GM11168 (cell line): ENCODE results near the gene SHMT2.

ENCODE experiments used
- in situ Hi-C: fragments of 300-500 bp; cut with MboI; formaldehyde crosslinking; loops from one replicate; pipeline ENCODE4 v1.12.0; 2022; ENCODE audit warnings: low sequenced_read_pairs; ENCODE audit not compliant: unreplicated experiment

The SHMT2 gene

DNA sequence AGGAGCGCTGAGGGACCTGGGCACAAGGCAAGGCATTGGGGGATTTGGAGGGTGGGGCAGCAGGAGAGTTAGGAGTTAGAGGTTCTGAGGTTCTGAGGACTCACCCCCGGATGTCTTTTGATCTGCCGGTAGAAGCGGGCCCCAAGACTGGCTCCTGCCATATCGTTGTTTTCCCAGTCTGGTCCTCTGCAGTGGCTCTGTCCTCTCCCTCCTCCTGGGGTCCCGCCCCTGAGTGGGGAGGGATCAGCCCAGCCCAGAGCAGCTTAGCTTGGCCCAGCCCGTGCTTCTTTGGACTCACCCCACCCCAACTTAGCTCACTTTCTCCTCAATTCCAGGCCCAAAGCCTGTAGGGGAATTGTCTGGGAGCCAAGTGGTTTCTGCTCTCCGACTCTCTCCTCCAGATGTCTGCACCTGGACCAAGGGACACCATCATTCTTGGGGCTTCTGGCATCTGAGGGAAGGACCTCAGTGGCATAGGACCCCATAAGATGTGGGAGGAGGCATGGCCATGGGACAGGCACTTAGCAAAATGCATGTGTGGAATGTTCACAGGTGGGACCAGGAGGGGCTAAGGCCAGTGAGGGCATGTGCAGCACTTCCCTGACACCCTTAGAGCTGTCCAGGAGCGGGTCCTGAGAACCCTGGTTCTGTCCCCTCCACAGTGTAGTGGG is 7.5 kb downstream of the SHMT2 start:
- in situ Hi-C loops, result no loop called here

DNA sequence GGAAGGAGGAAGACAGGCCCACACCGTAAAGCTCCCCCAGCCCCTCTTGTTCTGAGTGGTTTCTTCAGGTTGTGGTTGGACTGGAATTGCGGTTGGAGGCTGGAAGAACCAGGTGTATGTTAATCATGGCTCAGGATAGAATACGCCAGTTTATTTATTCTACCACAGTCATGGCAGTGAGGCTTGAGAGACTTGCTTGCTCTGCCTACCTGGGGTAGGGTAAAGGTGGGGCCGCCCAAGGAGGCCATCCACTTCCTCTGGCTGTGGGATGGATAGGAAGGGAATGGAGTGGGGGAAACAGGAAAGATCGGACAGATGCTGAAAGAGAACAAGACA is 8.1 kb downstream of the SHMT2 start:
- in situ Hi-C loops, result no loop called here

DNA sequence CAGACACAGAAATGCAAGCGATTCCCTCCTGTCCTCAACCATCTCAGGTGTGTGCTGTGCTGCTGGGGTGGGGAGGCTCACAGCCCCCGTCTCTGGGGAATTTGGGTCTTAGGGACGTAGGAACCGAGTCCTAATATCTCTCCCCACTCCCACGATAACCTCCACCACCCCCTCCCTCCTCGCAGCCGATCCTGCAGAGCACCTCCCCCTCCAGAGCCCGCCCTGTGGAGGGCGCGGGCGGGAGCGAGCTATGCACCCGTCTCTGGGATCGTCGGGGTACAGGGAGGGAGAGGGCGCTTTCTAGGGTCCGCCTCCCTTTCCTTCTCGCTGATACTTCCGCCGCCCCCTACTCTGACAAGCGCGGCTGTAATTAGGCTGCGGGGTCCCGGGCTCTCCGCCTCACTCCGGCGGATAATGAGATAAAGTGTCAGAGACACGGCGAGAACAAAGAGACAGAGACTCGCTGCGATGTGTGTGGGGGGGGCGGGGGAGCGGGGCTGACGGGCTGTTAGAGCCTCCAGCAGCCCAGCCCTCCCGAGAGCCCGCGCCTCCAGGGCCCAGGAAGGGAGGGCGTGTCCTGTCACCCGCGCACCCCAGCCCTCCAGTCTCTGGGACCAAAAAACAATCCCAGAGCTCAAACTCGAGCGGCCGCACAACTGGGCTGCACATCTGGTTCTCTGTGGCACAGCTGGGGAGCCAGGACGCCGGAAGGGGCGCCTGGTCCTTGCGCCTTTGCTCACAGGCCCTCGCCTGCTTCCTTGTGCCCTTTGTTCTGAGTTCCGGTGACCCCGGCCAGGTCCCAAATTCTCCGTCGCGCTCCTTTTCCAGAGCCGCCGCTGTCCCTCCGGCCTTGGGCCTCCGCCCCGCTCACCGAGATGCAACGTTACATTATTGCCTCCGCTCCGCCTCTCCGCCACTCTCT is 8.7 kb downstream of the SHMT2 start:
- in situ Hi-C loops, result no loop called here

DNA sequence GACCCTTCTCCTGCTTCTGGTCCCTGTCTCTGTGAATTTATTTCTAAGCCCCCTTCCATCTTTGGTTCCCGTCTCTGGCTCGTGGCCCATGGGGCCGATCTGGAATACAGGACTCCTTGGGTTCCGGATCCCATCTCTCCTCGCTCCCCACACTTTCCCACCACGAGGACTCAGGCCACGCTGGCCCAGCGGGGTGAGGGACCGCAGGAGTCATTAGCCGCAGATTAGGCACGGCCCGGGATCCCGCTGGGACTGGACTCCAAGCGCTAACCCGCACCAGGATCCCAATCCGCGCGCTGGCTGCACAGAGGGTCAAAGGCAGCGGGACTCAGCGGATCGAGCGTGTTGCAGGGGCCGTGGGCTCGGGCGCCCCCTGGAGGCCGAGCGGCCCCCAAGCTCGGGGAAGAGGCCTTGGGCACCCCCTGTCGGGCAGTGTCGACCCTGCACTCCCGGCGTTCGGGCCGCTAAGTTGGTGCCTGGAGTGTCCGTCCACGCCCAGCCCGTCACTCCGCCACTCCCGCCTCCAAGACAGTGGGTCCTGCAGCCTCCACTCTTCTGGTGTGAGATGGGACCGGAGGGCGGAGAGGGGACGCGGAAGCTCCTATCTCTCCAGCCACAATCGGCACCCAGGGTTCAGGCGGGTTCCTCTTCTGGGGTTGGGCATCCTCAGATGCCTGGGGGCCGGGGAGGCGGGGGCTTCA is 9.5 kb downstream of the SHMT2 start:
- in situ Hi-C loops, result no loop called here

DNA sequence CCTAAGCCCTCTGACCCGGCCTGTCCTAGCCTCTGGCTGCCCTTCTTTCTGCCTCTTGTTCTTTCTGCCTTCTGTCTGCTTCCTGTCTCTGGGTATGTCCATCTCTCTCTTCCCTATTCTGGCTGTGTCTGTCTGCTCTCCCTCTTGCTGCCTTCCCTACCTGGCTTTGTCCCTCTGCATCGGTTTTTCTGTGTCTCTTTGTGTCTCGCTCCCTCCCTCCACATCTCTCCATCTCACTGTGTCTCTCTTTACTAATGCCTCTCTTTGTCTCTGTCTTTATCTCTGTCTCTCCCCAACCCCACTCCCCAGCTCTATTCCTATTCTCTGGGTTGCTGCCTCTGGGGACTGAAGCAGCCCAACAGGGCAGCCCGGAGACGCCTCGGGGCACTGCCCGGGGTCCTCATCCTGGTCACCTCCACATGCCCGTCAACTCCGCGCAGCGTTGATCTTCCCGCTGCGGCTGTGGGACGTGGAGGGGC is 10.1 kb downstream of the SHMT2 start:
- in situ Hi-C loops, result no loop called here

DNA sequence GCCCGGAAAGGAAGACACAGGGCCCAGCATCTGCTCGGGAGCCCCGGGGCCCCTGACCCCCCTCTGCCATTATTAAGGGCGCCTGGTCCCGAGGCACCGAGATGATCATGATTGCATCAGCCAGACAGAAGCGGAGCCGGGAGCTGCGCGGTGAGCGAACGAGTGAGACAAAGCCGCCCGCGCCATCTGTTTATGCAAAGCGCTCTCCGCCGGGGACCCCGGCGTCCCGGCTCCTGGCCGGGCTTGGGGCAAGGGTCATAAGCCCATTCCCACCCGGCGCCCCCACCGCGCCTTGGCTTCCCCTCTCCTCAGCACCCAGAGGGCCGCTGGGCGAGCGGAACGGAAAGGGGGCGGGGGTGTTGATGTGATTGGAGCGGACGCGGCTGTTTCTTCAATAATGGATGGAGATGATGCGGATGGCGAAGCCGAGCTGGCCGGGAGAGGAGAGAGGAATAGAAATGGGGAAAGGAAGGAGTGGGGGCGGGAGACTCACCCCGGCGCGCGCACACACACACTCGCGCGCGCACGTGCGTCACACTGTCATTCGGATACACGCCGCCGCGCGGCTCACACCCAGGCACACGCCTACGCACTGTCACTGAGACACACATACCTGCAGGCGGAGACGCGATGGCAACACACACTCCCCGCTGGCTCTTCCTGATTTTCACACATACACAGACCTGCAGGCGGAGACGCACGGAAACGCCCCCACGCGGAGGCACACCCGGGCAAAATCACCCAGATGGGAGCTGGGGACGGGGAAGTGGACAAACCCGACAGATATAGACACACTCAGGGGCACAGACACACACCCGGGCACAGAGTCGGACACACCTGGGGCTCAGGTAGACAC is 10.8 kb downstream of the SHMT2 start:
- in situ Hi-C loops, result no loop called here

DNA sequence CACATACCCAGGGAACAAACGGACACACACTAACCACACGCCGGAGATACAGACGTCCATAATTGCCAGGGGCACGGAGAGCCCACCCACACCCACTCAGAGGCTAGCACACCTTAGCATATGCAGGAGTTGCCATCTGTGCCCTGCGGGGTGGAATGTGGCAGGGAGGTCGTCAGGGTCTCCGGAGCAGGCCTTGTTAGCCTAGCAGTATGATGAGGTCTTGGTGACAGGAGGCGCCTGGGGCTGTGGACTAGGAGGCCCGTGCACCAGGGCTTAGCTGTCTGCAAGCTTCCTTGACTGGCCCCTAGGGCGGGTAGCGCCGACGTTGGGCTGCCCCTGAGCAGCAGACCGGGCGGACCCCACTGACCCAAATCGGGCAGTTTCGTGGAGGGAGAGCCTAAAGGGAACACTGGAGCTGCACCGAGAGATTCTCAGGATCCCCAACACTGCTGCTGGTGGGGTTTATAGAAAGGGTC is 11.5 kb downstream of the SHMT2 start:
- in situ Hi-C loops, result no loop called here

DNA sequence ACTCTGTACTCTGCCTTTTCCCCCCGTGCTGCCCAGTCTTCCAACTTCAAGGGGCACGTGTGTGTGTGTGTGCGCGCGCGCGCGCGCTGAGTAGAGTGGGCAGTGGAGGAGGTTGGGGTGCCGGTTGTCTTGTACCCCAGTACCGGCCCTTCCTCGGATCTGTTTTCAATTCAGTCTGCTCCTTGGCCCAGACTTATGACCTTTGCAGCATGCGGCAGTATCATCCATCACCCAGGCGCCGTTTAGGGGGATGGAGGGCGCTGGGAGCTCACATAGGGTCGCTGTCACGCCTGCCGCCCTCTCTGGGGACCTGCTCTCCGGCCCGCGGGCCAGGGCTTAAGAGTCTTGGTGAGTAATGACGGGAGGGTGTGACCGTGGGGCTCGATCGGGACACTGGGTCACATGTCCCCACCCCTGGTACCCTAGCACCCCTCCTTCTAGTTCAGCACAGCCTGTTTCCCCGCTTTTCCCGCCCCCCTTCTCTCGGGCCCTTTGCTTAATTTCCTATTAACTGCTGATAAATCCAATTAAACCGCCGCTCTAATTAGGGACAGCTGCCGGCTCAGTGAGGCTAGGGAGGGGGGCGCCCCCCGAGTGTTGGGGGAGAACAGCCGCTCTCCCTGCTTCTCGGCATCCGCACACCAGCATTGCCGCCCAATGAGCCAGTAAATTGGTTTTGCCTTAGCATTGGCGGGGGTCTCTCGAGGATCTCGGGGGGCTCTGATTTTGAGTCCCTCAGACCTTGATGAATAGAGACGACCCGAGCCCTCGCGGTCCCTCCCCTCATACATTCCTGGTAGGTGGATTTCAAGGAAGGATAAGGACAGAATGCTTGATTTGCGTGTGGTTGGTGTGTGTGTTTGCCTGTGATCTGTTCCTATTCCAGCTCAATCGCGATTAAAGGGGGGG is 12.1 kb downstream of the SHMT2 start:
- in situ Hi-C loops, result no loop called here

DNA sequence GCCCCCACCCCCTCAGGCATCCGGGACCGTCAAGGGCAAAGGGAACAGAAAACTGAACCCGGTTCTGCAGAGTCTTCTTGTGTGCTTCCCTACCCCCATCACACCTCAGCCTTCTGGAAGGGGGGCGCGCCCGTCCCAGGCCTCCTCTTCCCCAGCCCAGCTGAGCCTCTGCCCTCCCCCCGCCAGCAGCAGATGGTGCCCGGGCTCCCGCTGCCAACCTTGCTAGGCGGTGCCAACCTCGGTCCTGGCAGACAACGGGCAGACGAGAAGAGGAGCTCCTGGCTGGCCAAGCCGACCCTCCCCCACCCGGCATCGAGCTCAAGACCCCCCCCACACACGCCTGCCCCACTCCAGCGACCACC is 12.8 kb downstream of the SHMT2 start:
- in situ Hi-C loops, result no loop called here

DNA sequence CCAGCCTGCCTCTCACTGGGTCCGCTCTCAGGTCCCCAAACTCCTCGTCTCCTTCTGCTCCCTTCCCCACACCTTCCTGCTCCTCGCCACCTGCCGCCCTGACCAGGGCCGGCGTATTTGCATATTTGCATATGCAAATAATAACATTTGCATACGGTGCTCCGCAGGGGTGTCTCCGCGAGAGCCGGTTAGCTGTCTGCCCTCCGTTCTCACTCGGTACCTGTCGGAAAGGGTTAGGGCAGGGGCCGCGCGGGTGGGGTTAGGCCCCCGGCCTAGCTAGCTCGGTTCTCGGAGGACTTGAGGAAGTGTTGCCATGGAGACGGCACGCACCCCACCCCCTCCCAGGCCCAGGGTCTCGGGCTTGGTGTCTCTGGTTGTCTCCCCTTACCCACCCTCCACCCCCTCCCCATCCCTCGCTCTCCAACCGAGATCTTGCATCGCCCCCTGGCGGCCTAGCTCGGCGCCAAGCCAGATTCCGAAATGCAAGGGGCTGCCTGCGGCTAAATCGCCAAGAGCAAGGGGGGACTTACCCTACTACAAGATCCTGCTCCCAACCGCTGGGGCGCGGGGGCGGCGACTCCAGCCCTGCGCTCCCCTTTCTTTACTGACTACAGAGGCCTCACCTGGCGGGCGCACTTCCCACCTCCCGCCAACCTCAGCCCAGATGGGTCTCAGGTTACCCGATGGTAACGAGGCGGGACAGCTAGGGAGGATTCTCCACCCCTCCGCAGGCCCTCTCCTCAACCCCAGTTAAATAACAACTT is 13.4 kb downstream of the SHMT2 start:
- in situ Hi-C loops, result no loop called here

DNA sequence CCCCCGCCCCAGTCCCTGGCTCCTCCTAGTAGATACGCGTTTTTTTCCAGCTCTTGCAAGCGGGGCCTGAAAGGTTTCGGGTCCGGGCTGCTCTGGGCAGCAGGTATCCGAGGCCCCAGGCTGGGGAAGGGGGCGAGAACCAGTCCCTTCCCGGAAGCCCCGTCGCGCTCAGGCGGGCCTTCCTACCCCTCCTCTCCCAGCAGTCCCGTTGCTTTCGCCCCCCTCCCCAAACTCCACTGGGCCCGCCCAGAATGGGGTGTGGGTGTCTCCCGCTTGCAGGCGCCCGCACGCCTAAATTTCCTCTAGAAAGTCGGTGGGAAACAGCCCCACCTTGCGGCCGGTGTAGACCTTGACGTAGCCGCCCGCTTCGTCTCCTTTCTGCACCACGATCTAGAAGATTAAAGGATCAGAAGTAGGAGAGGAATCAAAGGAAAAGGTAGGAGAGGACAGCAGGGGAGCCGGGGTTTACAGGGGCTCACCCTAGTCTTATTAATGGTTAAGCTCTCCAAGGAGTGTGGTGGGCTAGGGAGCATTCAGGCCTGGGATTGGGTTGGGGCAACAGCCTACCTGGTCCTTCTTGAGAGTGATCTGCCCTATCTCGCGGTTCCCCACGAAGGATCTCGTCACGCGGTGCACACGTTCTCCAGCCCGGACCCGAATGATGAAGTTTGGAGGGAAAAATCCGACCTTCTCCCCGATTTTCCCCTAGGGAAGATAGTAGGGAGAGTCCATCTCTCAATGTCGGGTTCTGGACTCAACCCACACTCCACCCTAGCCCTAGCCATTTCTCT is 14.2 kb downstream of the SHMT2 start:
- in situ Hi-C loops, result no loop called here

DNA sequence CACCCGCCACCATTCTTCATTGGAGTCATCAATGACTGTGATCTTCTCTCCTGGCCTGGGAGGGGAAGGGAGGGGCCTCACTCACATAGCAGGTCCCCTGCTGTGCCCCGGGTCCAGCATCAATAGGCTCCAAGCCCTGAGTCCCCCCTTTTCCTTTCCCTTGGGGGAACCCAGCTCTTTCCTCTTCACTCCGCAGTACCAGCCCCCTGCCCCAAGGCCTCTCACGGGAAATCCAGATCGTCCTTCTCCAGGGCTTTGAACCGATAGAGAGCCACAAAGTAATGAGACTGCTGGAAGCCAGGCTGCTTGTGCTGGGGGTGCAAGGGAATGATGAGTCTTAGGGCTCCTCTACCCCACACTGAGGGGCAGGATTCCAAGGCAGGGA is 14.8 kb downstream of the SHMT2 start:
- in situ Hi-C loops, result no loop called here

DNA sequence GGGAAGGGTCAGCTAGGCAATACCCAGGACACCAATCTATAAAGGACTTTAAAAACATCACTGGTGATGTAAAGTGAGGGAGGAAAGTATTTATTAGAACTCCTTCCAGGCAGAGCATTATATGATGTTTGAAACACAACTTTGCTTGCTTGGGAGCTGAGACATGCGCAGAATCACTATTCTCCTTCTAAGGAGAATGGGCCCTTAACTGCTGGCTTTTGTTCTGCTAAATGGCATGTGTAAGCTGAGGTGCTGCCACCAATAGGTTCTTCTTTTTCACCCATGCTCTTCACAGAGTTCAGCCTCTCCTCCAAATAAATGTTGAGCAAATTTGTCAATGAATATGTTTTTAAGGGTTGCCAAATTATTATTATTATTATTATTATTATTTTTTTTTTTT is 17.5 kb downstream of the SHMT2 start:
- in situ Hi-C loops, result no loop called here

DNA sequence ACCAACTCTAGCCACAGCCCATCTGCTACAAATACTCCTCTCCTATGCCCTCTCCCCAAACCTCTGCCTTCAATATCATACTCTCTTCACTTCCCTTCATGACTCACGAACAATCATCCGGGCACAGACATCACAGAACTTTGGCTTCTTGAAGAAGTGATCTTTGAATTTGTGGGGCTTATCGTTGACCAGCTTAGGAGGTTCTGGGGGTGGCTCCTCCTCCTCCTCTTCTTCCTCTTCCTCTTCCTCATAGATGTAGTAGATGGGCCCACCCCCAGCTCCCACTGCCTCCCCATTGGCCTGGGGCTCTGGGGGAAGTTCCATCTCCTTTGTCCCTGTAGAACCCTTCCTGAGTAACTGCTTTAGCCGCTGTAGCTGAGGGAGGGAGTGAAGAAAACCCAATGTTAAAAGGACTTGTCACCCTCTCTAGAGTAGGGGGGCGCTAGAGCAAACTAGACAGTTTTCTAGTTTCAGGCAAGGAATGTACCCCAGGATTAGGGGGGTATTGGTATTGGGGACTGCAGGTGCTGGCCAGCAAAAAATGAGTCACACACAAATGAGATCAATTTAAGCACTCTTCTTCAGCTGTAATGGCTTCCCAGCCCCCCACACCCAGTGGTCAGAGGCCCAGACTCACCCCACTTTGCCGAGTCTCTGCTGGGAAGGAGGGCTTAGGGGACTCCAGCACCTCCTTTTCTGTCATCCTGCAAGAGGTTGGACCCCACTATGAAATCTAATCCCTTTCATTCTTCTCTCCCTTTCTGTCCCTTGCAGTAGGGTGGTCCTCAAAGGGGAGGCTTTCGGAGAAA is 19.6 kb downstream of the SHMT2 start:
- in situ Hi-C loops, result no loop called here

DNA sequence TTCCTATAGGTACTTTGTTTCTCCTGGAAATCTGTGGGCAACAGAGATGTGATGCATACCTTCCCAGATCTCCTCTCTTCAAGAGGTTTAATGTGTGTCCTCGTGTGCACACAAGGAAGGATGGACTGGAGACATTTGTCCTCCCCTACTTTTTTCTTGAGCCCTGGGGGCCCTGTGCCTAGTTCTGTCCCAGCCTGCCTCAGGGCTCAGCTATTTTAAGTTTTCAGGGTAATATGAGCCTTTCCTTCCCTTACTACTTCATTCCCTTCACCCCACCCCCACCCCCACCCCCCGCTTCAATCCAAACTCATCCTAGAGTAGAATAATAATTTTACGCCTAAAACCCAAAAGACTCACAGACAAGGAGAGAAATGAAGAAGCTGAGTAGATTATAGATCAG is 21.0 kb downstream of the SHMT2 start:
- in situ Hi-C loops, result no loop called here

DNA sequence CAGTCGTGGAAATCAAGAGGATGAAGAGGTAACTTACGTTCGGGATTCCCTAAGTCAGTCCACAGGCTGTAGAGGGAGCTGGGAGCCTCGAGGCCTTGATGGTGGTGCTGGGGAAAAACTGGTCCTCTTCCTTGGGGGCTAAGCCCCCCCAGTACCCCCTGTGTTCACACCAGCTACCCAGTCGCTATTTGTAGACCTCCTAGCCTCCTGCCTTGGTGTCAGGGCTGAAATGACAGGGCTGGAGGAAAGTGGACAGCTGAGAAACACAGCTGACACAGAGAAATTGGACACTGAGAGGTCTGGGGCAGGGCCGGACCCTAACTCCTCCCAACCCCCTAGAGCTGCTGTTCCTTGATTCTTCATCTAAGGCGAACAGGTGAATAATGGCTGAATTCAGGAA is 21.4 kb downstream of the SHMT2 start, which contains the start of gene STAC3:
TSS of gene STAC3 (minus strand) at position 232 of the 400 bp plus-strand sequence. CDS start 1,551 bp downstream, outside the sequence.
- in situ Hi-C loops, result no loop called here
